Heart left ventricle (tissue), 13 donors: ENCODE measurements around the gene VCP.

ENCODE experiments used
- POLR2A ChIP-seq, 2 donors: fragments of 450-650 bp; IDR thresholded peaks; one replicate each; pipeline ENCODE4 v1.6.1; 2017; ENCODE audit warnings: antibody characterized with exemption in 2 of 2, mild to moderate bottlenecking in 2 of 2, moderate library complexity in 2 of 2
- TF ChIP-seq, protein P1 (sequence below), 12 donors: fragments of 200-600 bp; sonication (generic) in 4 of 12; IDR thresholded peaks; one replicate each; pipeline versions ENCODE4 v1.5.0 to v1.8.0; 2018 to 2022; ENCODE audit warnings: antibody characterized with exemption in 12 of 12, mild to moderate bottlenecking in 5 of 12
- donor health status: ischemic (EF 13 %, LVEDD 7.1; RV severe dilation, severe dysfunction).
- donor health status: DM: no; HTN: yes; CAD: no.
- donor health status: DM: no; HTN: no; CAD: no.
- donor health status: ischemic (EF 25% LVEDD 6.9; RV normal size, moderate dysfunction).
- donor health status: ischemic (EF 25% LVEDD 5.7; RV mildly dilated, moderate dysfunction).
- donor health status: ischemic (EF 35%, LVEDD 5.7; RV mildly dilated, moderate dysfunction).
- donor health status: nonischemic (EF 11% LVEDD 7.7; RV severe dilation, severe dysfunction).
- donor health status: DM: yes; HTN: yes; CAD: no.
- donor health status: PGD.
- donor health status: ischemic (EF 29% LVEDD 5.4; RV normal size, mild dysfunction).
- donor health status: nonischemic (EF 23%, LVEDD 6.1; RV moderate dilation, normal function).

DNA sequence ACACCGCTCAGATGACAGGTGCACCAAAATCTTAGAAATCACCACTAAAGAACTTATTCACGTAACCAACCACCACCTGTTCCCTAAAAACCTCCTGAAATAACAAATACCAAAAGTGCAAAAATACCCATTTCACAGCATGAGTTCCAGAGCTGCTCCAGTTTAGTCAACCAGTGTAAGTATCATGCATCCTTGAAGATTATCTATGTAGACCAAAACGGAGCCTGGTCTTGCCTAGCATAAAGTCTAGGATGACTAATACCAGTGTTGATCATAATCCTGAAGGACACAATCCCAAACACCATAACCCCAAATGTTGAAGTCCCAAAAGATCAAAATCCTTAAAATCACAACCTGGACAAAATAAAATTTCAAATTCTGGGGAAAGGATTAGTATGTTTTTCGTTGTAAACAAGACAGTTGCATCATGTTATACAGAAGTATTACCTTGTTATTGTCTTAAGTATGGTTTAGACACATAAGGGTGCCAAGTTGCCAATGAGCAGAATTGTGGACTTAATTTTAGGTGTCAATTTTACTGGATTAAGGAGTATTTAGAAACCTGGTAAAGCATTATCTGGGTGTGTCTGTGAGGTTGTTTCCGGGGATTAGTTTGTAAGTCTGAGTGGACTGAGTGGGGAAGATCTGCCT is 18.1 kb downstream of the VCP start:
- TF ChIP-seq POLR2A (IDR thresholded peaks at IDR 0.05): no peak
- TF ChIP-seq, protein P1, sequence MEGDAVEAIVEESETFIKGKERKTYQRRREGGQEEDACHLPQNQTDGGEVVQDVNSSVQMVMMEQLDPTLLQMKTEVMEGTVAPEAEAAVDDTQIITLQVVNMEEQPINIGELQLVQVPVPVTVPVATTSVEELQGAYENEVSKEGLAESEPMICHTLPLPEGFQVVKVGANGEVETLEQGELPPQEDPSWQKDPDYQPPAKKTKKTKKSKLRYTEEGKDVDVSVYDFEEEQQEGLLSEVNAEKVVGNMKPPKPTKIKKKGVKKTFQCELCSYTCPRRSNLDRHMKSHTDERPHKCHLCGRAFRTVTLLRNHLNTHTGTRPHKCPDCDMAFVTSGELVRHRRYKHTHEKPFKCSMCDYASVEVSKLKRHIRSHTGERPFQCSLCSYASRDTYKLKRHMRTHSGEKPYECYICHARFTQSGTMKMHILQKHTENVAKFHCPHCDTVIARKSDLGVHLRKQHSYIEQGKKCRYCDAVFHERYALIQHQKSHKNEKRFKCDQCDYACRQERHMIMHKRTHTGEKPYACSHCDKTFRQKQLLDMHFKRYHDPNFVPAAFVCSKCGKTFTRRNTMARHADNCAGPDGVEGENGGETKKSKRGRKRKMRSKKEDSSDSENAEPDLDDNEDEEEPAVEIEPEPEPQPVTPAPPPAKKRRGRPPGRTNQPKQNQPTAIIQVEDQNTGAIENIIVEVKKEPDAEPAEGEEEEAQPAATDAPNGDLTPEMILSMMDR (IDR thresholded peaks at IDR 0.05): no peak
